MM.1S (cell line): ENCODE results near the gene PSMG3.

Experiments used
- EZH2phosphoT487 ChIP-seq: fragments of 300-600 bp; sonication (generic); IDR thresholded peaks from 2 replicates; pipeline ENCODE4 v1.6.1; 2018; ENCODE audit warnings: antibody characterized with exemption, low read length
- TF ChIP-seq, protein P1 (sequence below): fragments of 300-600 bp; sonication (generic); IDR thresholded peaks from 2 replicates; pipeline ENCODE4 v1.5.1; 2016; ENCODE audit warnings: antibody characterized with exemption, low read length, mixed read lengths

DNA sequence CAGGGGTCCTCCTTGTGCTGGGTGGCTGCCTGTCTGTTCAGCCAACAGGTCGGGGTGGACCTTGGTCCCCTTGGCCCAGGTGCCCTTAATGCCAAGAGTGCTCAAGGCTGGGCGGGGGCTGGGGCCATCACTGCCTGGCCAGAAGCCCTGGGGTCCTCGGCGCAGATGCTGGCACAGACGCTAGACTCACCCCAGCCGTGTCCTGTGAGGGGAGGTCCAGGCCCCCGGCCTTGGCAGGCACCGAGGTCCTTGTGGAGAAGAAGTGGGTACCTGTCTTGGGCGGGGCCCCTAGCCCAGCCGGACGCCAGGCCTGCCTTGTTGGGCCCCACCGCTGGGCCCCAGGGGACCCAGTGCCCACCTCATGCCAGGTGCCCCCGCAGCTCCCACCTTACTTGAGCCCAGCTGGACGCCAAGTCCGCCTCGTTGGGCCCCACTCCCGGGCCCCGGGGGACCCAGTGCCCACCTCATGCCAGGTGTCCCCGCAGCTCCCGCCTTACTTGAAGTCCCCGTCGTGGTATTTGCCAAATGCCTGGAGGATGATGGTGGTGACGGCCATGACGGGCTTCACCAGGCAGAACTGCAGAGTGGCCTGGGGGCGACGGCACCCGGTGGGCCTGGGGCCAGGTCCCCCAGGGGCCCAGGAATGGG lies 20.4 kb downstream of the PSMG3 start:
- TF ChIP-seq, protein P1, sequence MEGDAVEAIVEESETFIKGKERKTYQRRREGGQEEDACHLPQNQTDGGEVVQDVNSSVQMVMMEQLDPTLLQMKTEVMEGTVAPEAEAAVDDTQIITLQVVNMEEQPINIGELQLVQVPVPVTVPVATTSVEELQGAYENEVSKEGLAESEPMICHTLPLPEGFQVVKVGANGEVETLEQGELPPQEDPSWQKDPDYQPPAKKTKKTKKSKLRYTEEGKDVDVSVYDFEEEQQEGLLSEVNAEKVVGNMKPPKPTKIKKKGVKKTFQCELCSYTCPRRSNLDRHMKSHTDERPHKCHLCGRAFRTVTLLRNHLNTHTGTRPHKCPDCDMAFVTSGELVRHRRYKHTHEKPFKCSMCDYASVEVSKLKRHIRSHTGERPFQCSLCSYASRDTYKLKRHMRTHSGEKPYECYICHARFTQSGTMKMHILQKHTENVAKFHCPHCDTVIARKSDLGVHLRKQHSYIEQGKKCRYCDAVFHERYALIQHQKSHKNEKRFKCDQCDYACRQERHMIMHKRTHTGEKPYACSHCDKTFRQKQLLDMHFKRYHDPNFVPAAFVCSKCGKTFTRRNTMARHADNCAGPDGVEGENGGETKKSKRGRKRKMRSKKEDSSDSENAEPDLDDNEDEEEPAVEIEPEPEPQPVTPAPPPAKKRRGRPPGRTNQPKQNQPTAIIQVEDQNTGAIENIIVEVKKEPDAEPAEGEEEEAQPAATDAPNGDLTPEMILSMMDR = no peak
- no peak for TF ChIP-seq EZH2phosphoT487
